Measurements from ENCODE around the gene LRRC74B. TPM values are rescaled to one million over a fixed set of nuclear protein-coding genes. Genes with fewer than 3 reads are reported as not detected.

LRRC74B gene
- total and polyA plus RNA-seq, 2 of the 4 experiments (the other 2 are of a cell fraction), result not detected

- no peak for ATAC-seq (ENCODE audit: low read depth)
- H3K79me1 ChIP-seq (ENCODE audit: low read depth in 1 of 2, low read length in 2 of 2), result no peaks in the 10 kb centered on the region
- intact Hi-C loops (cut with micrococcal nuclease) (no loop called here), dilution Hi-C loops (cut with HindIII; ENCODE audit: low sequenced_read_pairs, unreplicated experiment) (no loop called here), in situ Hi-C loops (cut with MboI; ENCODE audit: low sequenced_read_pairs) (no loop called here)
- no peak overlapping the region for H3K56ac ChIP-seq (ENCODE audit: extremely low read depth, insufficient read depth, low read length)
- H2AK9ac ChIP-seq (replicated peaks; ENCODE audit: low read depth, low read length, poor library complexity), result no peak overlapping the region
- H3K27ac ChIP-seq (ENCODE audit: insufficient read depth, low read length), result no peak overlapping the region
- H3K9me1 ChIP-seq (ENCODE audit: insufficient read depth, low read length), result peaks cover 5% of the 10 kb centered on the region; the same call in 1 of the 2 replicates
- H3K4ac ChIP-seq (ENCODE audit: low read depth, low read length), result no peak overlapping the region
- H3K9ac ChIP-seq (ENCODE audit: low read depth, low read length), result no peak overlapping the region
- ChIA-PET POLR2A (ENCODE audit: unreplicated experiment) (no interaction called here), CTCF (no interaction called here)
- no TSS peak for BruUV-seq (replicated peaks)
- H2AK5ac ChIP-seq (ENCODE audit: low read depth, low read length), result no peak overlapping the region
- H3K4me1 ChIP-seq (ENCODE audit: control insufficient read depth, insufficient read depth, low read length), result peaks cover 20% of the 10 kb centered on the region
- no peak overlapping the region for H4K91ac ChIP-seq (ENCODE audit: insufficient read depth, low read depth, low read length)
- no peak overlapping the region for H3K4me3 ChIP-seq (ENCODE audit: insufficient read depth, low read depth, low read length)
- no peaks in the 10 kb centered on the region; the same call in 1 of the 2 replicates for H3K27me3 ChIP-seq (ENCODE audit: control insufficient read depth, insufficient read depth, low read length)
- no peak overlapping the region for H2AFZ ChIP-seq (replicated peaks; ENCODE audit: low read length, poor library complexity)
- no peaks in the 10 kb centered on the region for H3K36me3 ChIP-seq (ENCODE audit: control insufficient read depth, insufficient read depth, low read length)
- H2BK5ac ChIP-seq (ENCODE audit: low read depth, low read length, poor library complexity, severe bottlenecking), result no peak overlapping the region
- TF ChIP-seq FOS (IDR thresholded peaks at IDR 0.05; ENCODE audit: low read depth, low read length), result no peak
- no peak for TF ChIP-seq MAZ (IDR thresholded peaks at IDR 0.05; ENCODE audit: borderline replicate concordance, low read depth, low read length)
- TF ChIP-seq MAFK (IDR thresholded peaks at IDR 0.05; ENCODE audit: low read depth, low read length), result no peak
- no peak for TF ChIP-seq NFE2L2 (IDR thresholded peaks at IDR 0.05; ENCODE audit: low read depth, low read length)
- TF ChIP-seq SMC3 (IDR thresholded peaks at IDR 0.05; ENCODE audit: low read depth, low read length), result no peak
- no peak for TF ChIP-seq CHD1 (IDR thresholded peaks at IDR 0.05; ENCODE audit: low read depth, low read length)
- TF ChIP-seq, protein P1, sequence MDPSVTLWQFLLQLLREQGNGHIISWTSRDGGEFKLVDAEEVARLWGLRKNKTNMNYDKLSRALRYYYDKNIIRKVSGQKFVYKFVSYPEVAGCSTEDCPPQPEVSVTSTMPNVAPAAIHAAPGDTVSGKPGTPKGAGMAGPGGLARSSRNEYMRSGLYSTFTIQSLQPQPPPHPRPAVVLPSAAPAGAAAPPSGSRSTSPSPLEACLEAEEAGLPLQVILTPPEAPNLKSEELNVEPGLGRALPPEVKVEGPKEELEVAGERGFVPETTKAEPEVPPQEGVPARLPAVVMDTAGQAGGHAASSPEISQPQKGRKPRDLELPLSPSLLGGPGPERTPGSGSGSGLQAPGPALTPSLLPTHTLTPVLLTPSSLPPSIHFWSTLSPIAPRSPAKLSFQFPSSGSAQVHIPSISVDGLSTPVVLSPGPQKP (IDR thresholded peaks at IDR 0.05; ENCODE audit: borderline replicate concordance, low read depth, low read length), result no peak
- no peak for TF ChIP-seq CEBPB (IDR thresholded peaks at IDR 0.05; ENCODE audit: low read depth, low read length)
- TF ChIP-seq RAD21 (IDR thresholded peaks at IDR 0.05; ENCODE audit: low read length), result no peak
- TF ChIP-seq RCOR1 (IDR thresholded peaks at IDR 0.05; ENCODE audit: insufficient replicate concordance, low read length), result no peak
- TF ChIP-seq USF2 (IDR thresholded peaks at IDR 0.05; ENCODE audit: low read depth, low read length), result no peak
- no peak for TF ChIP-seq RFX5 (IDR thresholded peaks at IDR 0.05; ENCODE audit: low read depth, low read length)
- no peak for TF ChIP-seq MXI1 (IDR thresholded peaks at IDR 0.05; ENCODE audit: borderline replicate concordance, low read depth, low read length)
- TF ChIP-seq POLR2A (IDR thresholded peaks at IDR 0.05; ENCODE audit: low read depth, low read length), result no peak
- no peak for TF ChIP-seq BHLHE40 (IDR thresholded peaks at IDR 0.05; ENCODE audit: low read depth, low read length)
- TF ChIP-seq CTCF (conservative IDR thresholded peaks at IDR 0.05; ENCODE audit: low read depth, low read length), result no peak
- no peak overlapping the region for H3K23ac ChIP-seq (ENCODE audit: low read depth, low read length)
- no peak overlapping the region for H3K18ac ChIP-seq (ENCODE audit: low read depth, low read length)
- no peak overlapping the region for H4K5ac ChIP-seq (ENCODE audit: low read depth, low read length)
- H2BK15ac ChIP-seq (ENCODE audit: low read depth, low read length), result no peak overlapping the region
- H4K20me1 ChIP-seq (ENCODE audit: insufficient read depth, low read length), result no peaks in the 10 kb centered on the region
- H3K4me2 ChIP-seq (ENCODE audit: low read depth, low read length), result no peak overlapping the region
- DNase-seq, result no peak
- WGBS, 2 experiments (ENCODE audit: extremely low coverage in 2 of 2, insufficient read length in 1 of 2), result 85% methylated on average over 4 of the region's 7 CpGs; no CpG with 5 or more reads in 1 of the 2 experiments
- H2BK120ac ChIP-seq (ENCODE audit: low read depth, low read length), result no peak overlapping the region
- no peak overlapping the region for H2BK20ac ChIP-seq (ENCODE audit: low read depth, low read length)
- no peak overlapping the region for H3K14ac ChIP-seq (replicated peaks; ENCODE audit: low read depth, low read length)
- H4K8ac ChIP-seq (ENCODE audit: low read depth in 2 of 2, low read length in 2 of 2), result no peak overlapping the region
- H3K9me3 ChIP-seq (ENCODE audit: control insufficient read depth, insufficient read depth, low read length), result no peaks in the 10 kb centered on the region
These were observed 2.0 kb downstream of the LRRC74B start for GRCh38 chr22:21047730-21048129.

All from IMR-90 (cell line).